Smooth muscle cell of the brain vasculature (primary cell): Measurements from ENCODE around the gene PAQR4.

ENCODE experiments used
- DNase-seq: peaks from one replicate; pipeline ENCODE4 v3.0.0-alpha.2; 2012; ENCODE audit warnings: low read depth, low spot score

PAQR4 gene

GRCh38 chr16:2980227-2981176 is 11.4 kb downstream of the PAQR4 start, which contains the start of gene PKMYT1:
PKMYT1 (minus strand) TSS chr16:2980446; CDS start chr16:2979657, 789 bp downstream.
- peak; percentile 52 for DNase-seq

DNA sequence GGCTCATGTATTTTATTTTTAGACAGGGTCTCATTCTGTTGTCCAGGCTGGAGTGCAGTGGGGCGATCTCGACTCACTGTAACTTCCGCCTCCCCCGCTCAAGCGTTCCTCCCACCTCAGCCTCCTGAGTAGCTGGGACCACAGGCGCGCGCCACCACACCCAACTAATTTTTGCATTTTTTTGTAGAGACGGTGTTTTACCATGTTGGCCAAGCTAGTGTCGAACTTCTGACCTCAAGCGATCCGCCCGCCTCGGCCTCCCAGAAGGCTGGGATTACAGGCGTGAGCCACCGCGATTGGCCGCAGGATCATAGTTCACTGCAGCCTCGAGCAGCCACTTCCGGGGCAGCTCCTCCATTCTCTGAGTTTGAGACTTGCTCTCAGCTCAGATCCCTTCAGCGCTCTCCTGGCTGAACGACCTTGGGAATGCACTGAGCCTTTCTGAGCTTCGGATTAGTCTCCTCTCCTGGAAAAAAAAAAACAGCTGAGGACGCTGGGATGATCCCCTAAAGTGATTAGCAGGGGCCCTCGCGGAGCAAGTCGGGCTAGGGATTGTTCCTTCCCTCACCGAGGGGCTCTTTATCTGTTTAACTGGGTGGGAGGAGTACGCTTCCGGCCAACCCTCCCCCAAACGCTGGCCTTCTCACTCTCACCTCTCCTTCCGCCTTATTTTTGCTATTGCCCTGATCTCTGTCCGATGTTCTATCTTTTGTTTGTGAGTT is 12.2 kb downstream of the PAQR4 start:
- DNase-seq, result no peak

GRCh38 chr16:2981899-2982250 is 12.7 kb downstream of the PAQR4 start:
- no peak for DNase-seq

GRCh38 chr16:2982402-2982801 is 13.3 kb downstream of the PAQR4 start:
- DNase-seq, result no peak

- DNase-seq, result peak; percentile 43
These were observed 14.6 kb downstream of the PAQR4 start for GRCh38 chr16:2983706-2984136.

- DNase-seq, result no peak
These were observed 16.3 kb downstream of the PAQR4 start for GRCh38 chr16:2985462-2985861.

DNA sequence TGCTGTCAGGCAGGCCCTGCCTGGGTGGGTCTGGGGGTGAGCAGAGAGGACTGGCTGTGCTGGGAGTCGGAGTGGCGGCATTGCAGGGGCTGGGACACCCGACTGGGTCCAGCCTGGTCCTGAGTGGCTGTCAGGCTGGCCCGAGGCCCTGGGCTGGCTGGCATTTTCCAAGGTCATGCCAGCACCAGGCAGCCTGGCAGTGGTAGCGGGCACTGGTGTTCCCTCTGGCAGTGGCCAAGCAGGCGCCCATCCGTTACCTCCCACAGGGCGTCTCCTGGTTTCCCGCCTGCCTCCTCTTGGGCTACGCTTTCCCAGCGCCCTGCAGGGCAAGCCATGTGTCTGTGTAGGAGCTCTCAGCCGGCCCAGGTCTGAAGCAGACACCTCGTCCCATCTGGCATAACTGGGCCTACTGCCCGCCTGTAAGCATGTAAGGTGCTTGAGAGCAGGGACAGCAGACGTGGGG is 16.8 kb downstream of the PAQR4 start:
- no peak for DNase-seq

- DNase-seq, result no peak
These were observed 17.6 kb downstream of the PAQR4 start for GRCh38 chr16:2986623-2987188.

DNA sequence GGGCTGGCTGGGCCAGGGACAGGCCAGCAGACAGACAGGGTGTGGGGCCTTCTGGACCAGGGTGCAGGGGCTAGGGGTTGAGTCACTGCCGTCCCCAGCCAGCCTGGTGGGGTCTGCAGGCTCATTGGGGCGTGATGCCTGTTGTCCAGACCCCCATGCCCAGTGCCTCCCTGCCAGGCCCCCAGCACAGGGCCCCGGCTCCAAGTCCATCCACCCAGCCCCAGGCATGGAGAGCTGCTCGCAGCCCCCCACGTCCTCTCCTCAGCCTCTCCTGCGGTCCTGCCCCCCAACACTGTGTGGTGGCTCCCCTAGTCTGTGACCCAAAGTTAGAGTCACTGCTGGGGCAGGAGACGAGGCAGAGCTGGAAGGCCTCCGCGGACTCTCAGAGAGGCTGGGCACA is 18.1 kb downstream of the PAQR4 start:
- DNase-seq, result no peak

- no peak for DNase-seq
These were observed 18.7 kb downstream of the PAQR4 start for GRCh38 chr16:2987833-2988232.

DNA sequence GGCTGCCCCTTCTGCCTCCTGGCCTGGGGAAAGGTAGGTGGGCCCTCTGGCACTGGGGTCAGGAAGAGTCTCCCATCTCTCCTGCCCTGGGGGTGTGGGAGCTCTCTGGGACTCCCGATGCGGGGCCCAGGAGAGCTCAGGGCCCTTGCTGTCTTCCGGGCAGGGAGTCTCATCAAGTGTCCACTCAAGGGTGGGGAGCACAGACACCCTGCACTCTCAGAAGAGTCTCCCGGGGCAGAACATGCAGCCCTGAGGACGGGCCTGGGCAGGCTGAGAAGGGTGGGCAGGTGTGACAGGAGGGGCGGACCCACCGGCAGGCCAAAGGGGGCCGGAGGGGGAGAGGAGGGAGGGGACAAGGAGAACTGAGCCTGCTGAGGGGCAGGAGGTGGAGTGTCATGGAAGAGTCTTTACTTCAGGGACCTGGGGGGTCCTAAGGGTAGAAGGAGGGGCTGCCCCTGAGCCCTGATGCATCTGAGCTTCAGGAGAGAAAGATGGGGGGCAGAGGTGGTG is 19.5 kb downstream of the PAQR4 start:
- DNase-seq, result no peak

GRCh38 chr16:2990891-2991290 is 21.7 kb downstream of the PAQR4 start:
- no peak for DNase-seq

DNA sequence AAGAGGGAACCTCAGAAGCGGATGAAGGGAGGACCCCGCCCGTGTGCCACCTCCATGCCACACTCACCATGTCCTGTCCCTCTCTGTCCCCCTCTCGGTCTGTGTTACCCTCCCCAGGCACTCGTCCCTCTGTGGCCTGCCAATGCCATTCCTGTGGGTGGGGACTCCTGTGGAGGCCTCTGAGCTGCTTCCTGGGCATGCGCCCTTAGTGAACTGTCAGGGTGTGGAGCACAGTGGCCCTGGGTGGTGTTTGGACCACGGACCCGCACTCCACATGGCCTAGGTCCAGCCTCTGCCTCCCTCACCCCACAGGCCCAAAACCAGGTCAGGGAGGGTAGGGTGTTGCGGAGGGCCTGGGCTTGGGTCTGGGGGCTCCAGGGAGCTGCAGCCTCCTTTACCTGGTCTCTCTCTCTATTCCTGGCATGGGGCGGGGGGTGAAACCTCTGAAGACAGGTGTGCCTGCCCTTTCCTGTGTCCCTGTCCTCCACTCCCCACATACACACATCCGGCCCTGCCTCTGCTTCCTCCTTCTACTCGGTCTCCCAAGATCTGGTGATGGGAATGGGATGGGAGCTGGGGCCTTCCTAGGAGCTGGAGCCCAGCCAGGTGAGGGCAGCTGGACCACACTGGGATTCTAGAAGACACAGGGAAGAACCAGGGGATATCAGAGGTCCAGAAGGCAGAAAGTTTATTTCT is 22.6 kb downstream of the PAQR4 start:
- no peak for DNase-seq

GRCh38 chr16:2992383-2993081 is 23.4 kb downstream of the PAQR4 start:
- no peak for DNase-seq

- no peak for DNase-seq
These were observed 27.1 kb downstream of the PAQR4 start for GRCh38 chr16:2996298-2996697.

DNA sequence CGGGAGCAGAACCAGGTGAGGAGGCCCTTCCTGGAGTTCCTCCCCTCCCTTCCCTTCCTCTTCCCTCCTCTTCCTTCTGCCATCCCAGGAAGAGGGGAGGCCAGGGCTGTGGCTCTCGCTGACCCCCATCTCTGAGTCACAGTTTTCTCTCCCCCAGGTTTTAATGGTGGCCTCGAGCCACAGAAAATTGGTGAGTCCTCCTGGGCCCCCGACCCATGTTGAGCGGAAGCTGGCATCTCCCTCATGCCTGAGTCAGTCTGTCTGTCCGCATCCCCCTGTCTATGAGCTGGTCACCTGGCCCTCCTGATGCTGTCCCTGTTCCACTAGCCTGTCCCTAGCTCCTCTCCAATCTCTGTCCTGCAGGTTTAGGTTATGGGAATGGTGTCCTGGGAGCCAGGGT is 30.8 kb downstream of the PAQR4 start:
- no peak for DNase-seq

- DNase-seq, result no peak
These were observed 31.4 kb downstream of the PAQR4 start for GRCh38 chr16:3000540-3000939.

GRCh38 chr16:3001316-3001715 is 32.2 kb downstream of the PAQR4 start:
- no peak for DNase-seq

GRCh38 chr16:3003582-3004270 is 34.6 kb downstream of the PAQR4 start:
- DNase-seq, result peak; percentile 88

DNA sequence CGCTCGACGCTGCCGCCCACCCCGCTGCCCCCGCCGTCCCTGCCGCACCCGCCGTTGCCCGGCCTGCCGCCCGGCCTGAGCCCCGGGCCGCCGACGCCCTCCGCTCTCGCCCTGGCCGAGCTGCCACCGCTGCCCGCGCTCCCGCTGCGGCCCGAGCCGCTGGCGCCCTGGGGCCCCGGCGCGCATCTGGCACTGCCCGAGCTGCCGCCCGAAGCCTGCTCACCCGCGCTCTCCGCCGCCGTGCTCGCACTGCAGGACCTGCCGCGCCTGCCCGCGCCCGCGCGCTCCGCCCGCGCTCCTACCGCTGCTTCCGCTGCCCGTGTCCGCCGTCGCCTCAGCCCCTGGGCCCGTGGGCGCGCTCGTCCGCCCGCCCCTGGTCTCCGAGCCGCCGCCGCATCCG is 35.2 kb downstream of the PAQR4 start:
- no peak for DNase-seq
